Caco-2 (cell line): Measurements from ENCODE around the gene RASD2. TPM values are rescaled to one million over a fixed set of nuclear protein-coding genes. Genes with fewer than 3 reads are reported as not detected.
A peak's percentile ranks its signal among the peaks of the same experiment; 100 is the strongest.

ENCODE experiments used
- BruUV-seq: library from RNA; stranded (reverse); fragments of 400-500 nt; replicated peaks from 2 replicates; lab custom pipeline; 2021; lab: Mats Ljungman, UMichigan
- CTCF ChIA-PET: fragments of 300-600 bp; sonication (Branson Sonifier 250); formaldehyde crosslinking; loops from one replicate; lab custom pipeline; 2022; ENCODE audit warnings: antibody characterized with exemption; lab: Charles Lee
- POLR2A ChIA-PET: fragments of 300-600 bp; sonication (Branson Sonifier 250); formaldehyde crosslinking; loops from one replicate; lab custom pipeline; 2022; ENCODE audit warnings: antibody characterized with exemption; lab: Charles Lee
- DNase-seq, 2 experiments: peaks; one replicate each; pipeline versions ENCODE4 v3.0.0 to v3.0.0-alpha.2; 2020 to 2022
- H3K27me3 ChIP-seq: replicated peaks from 2 replicates; pipeline ENCODE4 v1.6.0; 2011; ENCODE audit warnings: low read length; ENCODE audit not compliant: control insufficient read depth, insufficient read depth
- H3K36me3 ChIP-seq: 2 replicates; pipeline ENCODE4 v1.5.1; 2011; ENCODE audit warnings: low read length; ENCODE audit not compliant: control insufficient read depth, insufficient read depth
- H3K4me1 ChIP-seq: fragments of 250-450 bp; sonication (Bioruptor Pico); 2 replicates; pipeline ENCODE4 v1.5.1; 2020; ENCODE audit warnings: mild to moderate bottlenecking
- H3K4me3 ChIP-seq: 2 replicates; pipeline ENCODE4 v1.5.1; 2011; ENCODE audit warnings: low read depth, mild to moderate bottlenecking, control low read depth, low read length
- H3K9me3 ChIP-seq: fragments of 250-450 bp; sonication (Bioruptor Pico); 2 replicates; pipeline ENCODE4 v1.5.1; 2020; ENCODE audit warnings: mild to moderate bottlenecking, moderate library complexity
- H3K27ac Mint-ChIP-seq: one replicate; pipeline ENCODE4 v1.8.0; 2022; ENCODE audit warnings: mixed read lengths; ENCODE audit not compliant: unreplicated experiment
- H3K27me3 Mint-ChIP-seq: one replicate; pipeline ENCODE4 v1.8.0; 2022; ENCODE audit warnings: mixed read lengths; ENCODE audit not compliant: insufficient read depth, unreplicated experiment
- H3K36me3 Mint-ChIP-seq: one replicate; pipeline ENCODE4 v1.8.0; 2022; ENCODE audit warnings: mild to moderate bottlenecking, mixed read lengths; ENCODE audit not compliant: insufficient read depth, unreplicated experiment
- H3K4me1 Mint-ChIP-seq: one replicate; pipeline ENCODE4 v1.8.0; 2022; ENCODE audit warnings: low read depth, mixed read lengths; ENCODE audit not compliant: unreplicated experiment
- H3K4me3 Mint-ChIP-seq: one replicate; pipeline ENCODE4 v1.8.0; 2022; ENCODE audit warnings: mild to moderate bottlenecking, moderate library complexity, mixed read lengths; ENCODE audit not compliant: unreplicated experiment
- H3K9me3 Mint-ChIP-seq: one replicate; pipeline ENCODE4 v1.8.0; 2022; ENCODE audit warnings: mixed read lengths; ENCODE audit not compliant: unreplicated experiment
- CTCF ChIP-seq, 2 experiments: fragments of 200-600 bp in 1 of 2; IDR thresholded peaks; 1 replicate in 1 of 2; 2 replicates in 1 of 2; pipeline versions ENCODE4 v1.5.1 to v1.8.0; 2011 to 2022; ENCODE audit warnings: antibody characterized with exemption in 1 of 2, control low read depth in 1 of 2, inconsistent platforms in 1 of 2, low read depth in 1 of 2, low read length in 1 of 2, mild to moderate bottlenecking in 1 of 2, moderate library complexity in 1 of 2; ENCODE audit not compliant: insufficient read depth in 1 of 2, severe bottlenecking in 1 of 2, unreplicated experiment in 1 of 2
- intact Hi-C: fragments of 100-400 bp; cut with micrococcal nuclease; formaldehyde crosslinking; loops from one replicate; pipeline ENCODE4 v1.10.0; 2022; ENCODE audit not compliant: unreplicated experiment
- total RNA-seq: library from RNA; stranded (reverse); gene quantifications from 2 replicates; pipeline ENCODE4 v1.2.3, GENCODE V29; 2022

Gene RASD2
- total RNA-seq, 1 experiment from 2014 or later, result 0.09 TPM

- H3K4me3 Mint-ChIP-seq, result no peak overlapping the region
- Histone ChIP-seq H3K9me3 (no peaks in the 10 kb centered on the region), H3K4me1 (peaks cover 11% of the 10 kb centered on the region), H3K36me3 (no peaks in the 10 kb centered on the region), H3K27me3 (no peaks in the 10 kb centered on the region; the same call in 1 of the 2 replicates), H3K4me3 (no peak overlapping the region)
- H3K36me3 Mint-ChIP-seq, result no peaks in the 10 kb centered on the region
- ChIA-PET POLR2A (no interaction called here), CTCF (no interaction called here)
- no peaks in the 10 kb centered on the region for H3K9me3 Mint-ChIP-seq
- no peak overlapping the region for H3K27ac Mint-ChIP-seq
- TF ChIP-seq CTCF (IDR thresholded peaks at IDR 0.05; ENCODE audit: insufficient read depth in 1 of 2, low read depth in 1 of 2, low read length in 1 of 2, severe bottlenecking in 1 of 2, unreplicated experiment in 1 of 2), result no peak
- no TSS peak for BruUV-seq
- no peaks in the 10 kb centered on the region for H3K27me3 Mint-ChIP-seq
- H3K4me1 Mint-ChIP-seq, result peaks cover 13% of the 10 kb centered on the region
- DNase-seq, result no peak
- intact Hi-C loops, result no loop called here
These were observed 19.7 kb downstream of the RASD2 start for GRCh38 chr22:35560366-35560765.

- Mint-ChIP-seq H3K36me3 (no peaks in the 10 kb centered on the region), H3K4me1 (peaks cover 13% of the 10 kb centered on the region), H3K9me3 (no peaks in the 10 kb centered on the region), H3K27ac (no peak overlapping the region), H3K4me3 (no peak overlapping the region), H3K27me3 (no peaks in the 10 kb centered on the region)
- no peaks in the 10 kb centered on the region for H3K36me3 ChIP-seq
- peaks cover 11% of the 10 kb centered on the region for H3K4me1 ChIP-seq
- POLR2A ChIA-PET, result no interaction called here
- no peaks in the 10 kb centered on the region; the same call in 1 of the 2 replicates for H3K27me3 ChIP-seq
- no peaks in the 10 kb centered on the region for H3K9me3 ChIP-seq
- no TSS peak for BruUV-seq
- no peak overlapping the region for H3K4me3 ChIP-seq
- CTCF ChIA-PET, result no interaction called here
- no peak for DNase-seq
- intact Hi-C loops, result no loop called here
- TF ChIP-seq CTCF (IDR thresholded peaks at IDR 0.05; ENCODE audit: insufficient read depth in 1 of 2, low read depth in 1 of 2, low read length in 1 of 2, severe bottlenecking in 1 of 2, unreplicated experiment in 1 of 2), result no peak
These were observed 20.2 kb downstream of the RASD2 start for GRCh38 chr22:35560824-35561223.

- Histone ChIP-seq H3K4me1 (peaks cover 11% of the 10 kb centered on the region), H3K4me3 (no peak overlapping the region), H3K9me3 (no peaks in the 10 kb centered on the region), H3K27me3 (no peaks in the 10 kb centered on the region; the same call in 1 of the 2 replicates), H3K36me3 (no peaks in the 10 kb centered on the region)
- intact Hi-C loops, result no loop called here
- peak in 1 of 2 experiments; percentile 61 for DNase-seq
- Mint-ChIP-seq H3K4me1 (peaks cover 13% of the 10 kb centered on the region), H3K27ac (peak overlapping the region; percentile 79), H3K36me3 (no peaks in the 10 kb centered on the region), H3K27me3 (no peaks in the 10 kb centered on the region), H3K9me3 (no peaks in the 10 kb centered on the region), H3K4me3 (peak overlapping the region; percentile 25)
- TF ChIP-seq CTCF (IDR thresholded peaks at IDR 0.05; ENCODE audit: insufficient read depth in 1 of 2, low read depth in 1 of 2, low read length in 1 of 2, severe bottlenecking in 1 of 2, unreplicated experiment in 1 of 2), result no peak
- ChIA-PET CTCF (no interaction called here), POLR2A (no interaction called here)
- BruUV-seq, result no TSS peak
These were observed 21.3 kb downstream of the RASD2 start for GRCh38 chr22:35561796-35562526.
